RWPE2 (cell line): Measurements from ENCODE around the gene TOM1L1.

Source experiments
- ATAC-seq: fragments of 200-7000 bp; cut with Tn5 transposase; 3 replicates; pipeline ENCODE4 v1.9.1; 2021; ENCODE audit warnings: low read depth
- DNase-seq: peaks from one replicate; pipeline ENCODE4 v3.0.0-alpha.2; 2020; ENCODE audit warnings: low spot score
- H3K27ac ChIP-seq: fragments of 450-650 bp; 2 replicates; pipeline ENCODE4 v1.5.1; 2017; ENCODE audit warnings: mild to moderate bottlenecking; ENCODE audit not compliant: poor library complexity, severe bottlenecking
- H3K27me3 ChIP-seq: fragments of 250-450 bp; sonication (Bioruptor Pico); 2 replicates; pipeline ENCODE4 v1.5.1; 2021; ENCODE audit warnings: mild to moderate bottlenecking, moderate library complexity; ENCODE audit not compliant: insufficient read depth, poor library complexity, severe bottlenecking
- H3K36me3 ChIP-seq: fragments of 250-450 bp; sonication (Bioruptor Pico); 2 replicates; pipeline ENCODE4 v1.5.1; 2020; ENCODE audit warnings: low read depth, mild to moderate bottlenecking, moderate library complexity
- H3K4me1 ChIP-seq: fragments of 250-450 bp; sonication (Bioruptor Pico); 2 replicates; pipeline ENCODE4 v1.5.1; 2021; ENCODE audit warnings: mild to moderate bottlenecking, moderate library complexity; ENCODE audit not compliant: insufficient read depth, poor library complexity, severe bottlenecking
- H3K4me3 ChIP-seq: fragments of 250-450 bp; sonication (Bioruptor Pico); 2 replicates; pipeline ENCODE4 v1.5.1; 2021; ENCODE audit warnings: mild to moderate bottlenecking, moderate library complexity; ENCODE audit not compliant: severe bottlenecking
- H3K9me3 ChIP-seq: fragments of 250-450 bp; sonication (Bioruptor Pico); 2 replicates; pipeline ENCODE4 v1.5.1; 2021; ENCODE audit warnings: mild to moderate bottlenecking, moderate library complexity; ENCODE audit not compliant: severe bottlenecking
- TF ChIP-seq, protein P1 (sequence below): fragments of 450-650 bp; IDR thresholded peaks from one replicate; pipeline ENCODE4 v1.5.1; 2017; ENCODE audit warnings: mild to moderate bottlenecking, moderate library complexity; ENCODE audit not compliant: poor library complexity, severe bottlenecking

TOM1L1 gene

DNA sequence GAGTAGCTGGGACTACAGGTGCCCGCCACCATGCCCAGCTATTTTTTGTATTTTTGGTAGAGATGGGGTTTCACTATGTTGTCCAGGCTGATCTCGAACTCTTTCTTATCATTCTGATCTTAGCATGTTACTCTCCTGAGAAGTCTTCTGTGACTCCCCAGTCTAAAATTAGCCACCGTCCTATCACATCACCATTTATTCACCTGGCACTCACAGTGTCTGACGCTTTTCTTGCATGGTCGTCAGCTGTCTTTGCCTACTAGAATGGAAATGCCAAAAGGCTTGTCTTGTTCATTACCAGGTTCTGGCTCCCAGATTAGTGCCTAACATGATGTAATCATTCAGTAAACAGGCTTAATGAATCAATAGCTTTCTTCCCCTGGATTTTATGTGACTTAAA, 23.8 kb downstream of the TOM1L1 start:
- no peak for DNase-seq
- Histone ChIP-seq H3K4me3 (no peak overlapping the region), H3K9me3 (no peaks in the 10 kb centered on the region), H3K27ac (no peak overlapping the region), H3K27me3 (no peaks in the 10 kb centered on the region), H3K4me1 (no peaks in the 10 kb centered on the region), H3K36me3 (peaks cover 84% of the 10 kb centered on the region)
- TF ChIP-seq, protein P1, sequence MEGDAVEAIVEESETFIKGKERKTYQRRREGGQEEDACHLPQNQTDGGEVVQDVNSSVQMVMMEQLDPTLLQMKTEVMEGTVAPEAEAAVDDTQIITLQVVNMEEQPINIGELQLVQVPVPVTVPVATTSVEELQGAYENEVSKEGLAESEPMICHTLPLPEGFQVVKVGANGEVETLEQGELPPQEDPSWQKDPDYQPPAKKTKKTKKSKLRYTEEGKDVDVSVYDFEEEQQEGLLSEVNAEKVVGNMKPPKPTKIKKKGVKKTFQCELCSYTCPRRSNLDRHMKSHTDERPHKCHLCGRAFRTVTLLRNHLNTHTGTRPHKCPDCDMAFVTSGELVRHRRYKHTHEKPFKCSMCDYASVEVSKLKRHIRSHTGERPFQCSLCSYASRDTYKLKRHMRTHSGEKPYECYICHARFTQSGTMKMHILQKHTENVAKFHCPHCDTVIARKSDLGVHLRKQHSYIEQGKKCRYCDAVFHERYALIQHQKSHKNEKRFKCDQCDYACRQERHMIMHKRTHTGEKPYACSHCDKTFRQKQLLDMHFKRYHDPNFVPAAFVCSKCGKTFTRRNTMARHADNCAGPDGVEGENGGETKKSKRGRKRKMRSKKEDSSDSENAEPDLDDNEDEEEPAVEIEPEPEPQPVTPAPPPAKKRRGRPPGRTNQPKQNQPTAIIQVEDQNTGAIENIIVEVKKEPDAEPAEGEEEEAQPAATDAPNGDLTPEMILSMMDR = no peak
- ATAC-seq = no peak

DNA sequence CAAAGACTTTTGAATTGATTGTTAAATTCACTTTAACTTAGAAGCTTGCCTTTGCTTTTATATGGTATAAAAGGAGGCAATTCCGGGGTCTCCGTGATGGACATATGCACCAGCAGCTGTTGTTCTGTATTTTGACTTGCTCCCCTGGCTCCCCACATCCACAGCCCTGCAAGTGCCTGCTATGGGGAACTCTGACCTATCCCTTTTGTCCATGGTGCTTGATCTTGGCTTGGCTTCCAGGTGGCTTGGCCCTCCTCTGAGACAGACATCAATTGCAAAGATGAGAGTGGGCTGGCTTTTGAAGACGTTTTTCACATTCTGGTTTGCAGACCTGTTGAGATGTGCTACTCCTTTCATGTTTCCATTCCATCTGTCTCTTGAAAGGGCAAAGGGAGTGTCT, 26.9 kb downstream of the TOM1L1 start:
- ATAC-seq = no peak

DNA sequence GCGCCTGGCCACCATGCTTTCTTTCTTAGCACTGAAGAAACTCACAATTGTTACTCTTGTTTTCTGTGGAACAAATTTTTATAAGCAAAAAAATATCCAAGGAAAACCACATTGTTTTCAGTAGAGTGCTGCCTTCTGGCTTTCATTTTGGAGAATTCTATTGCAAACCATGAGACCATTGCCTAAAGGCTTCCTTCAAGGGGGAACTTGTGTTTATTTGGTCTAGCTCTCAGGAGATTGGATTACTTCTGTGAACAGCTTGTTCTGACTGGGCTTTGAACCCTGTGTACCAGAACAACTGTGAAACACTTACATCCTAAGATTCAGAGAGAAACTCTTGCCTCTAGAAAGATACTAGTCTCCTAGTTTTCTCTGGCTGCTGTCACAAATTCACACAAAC, 32.1 kb downstream of the TOM1L1 start:
- H3K27ac ChIP-seq = no peak overlapping the region
- TF ChIP-seq, protein P1 = no peak
- no peak for ATAC-seq
- DNase-seq = no peak
- H3K9me3 ChIP-seq = no peaks in the 10 kb centered on the region
- no peak overlapping the region for H3K4me3 ChIP-seq
- no peaks in the 10 kb centered on the region for H3K4me1 ChIP-seq
- H3K36me3 ChIP-seq = peaks cover 96% of the 10 kb centered on the region
- H3K27me3 ChIP-seq = no peaks in the 10 kb centered on the region

More for the DNA sequence above, 26.9 kb downstream of the TOM1L1 start:
- H3K4me1 ChIP-seq = no peaks in the 10 kb centered on the region
- no peak overlapping the region for H3K27ac ChIP-seq
- H3K36me3 ChIP-seq = peaks cover 84% of the 10 kb centered on the region
- H3K27me3 ChIP-seq = no peaks in the 10 kb centered on the region
- H3K9me3 ChIP-seq = no peaks in the 10 kb centered on the region
- TF ChIP-seq, protein P1 = no peak
- DNase-seq = no peak
- no peak overlapping the region for H3K4me3 ChIP-seq

DNA sequence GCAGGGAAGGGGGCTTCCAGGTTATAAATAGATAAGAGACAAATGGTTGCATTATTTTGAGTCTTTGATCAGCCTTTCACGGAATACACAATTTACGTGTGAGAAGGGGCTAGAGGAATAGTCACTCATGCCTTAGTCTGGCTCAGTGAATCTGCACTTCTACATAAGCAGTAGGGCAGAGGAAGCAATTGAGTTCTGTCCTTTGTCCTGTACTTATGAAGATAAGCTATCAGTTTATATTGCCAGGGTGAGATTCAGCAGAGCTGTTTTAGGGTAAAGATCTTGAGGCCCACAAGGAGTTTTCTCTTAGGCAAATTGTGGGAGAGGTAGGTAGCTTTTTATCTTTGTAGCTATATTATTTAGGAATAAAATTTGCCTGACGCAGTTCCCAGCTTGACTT, 33.3 kb downstream of the TOM1L1 start:
- no peaks in the 10 kb centered on the region for H3K27me3 ChIP-seq
- H3K36me3 ChIP-seq = peaks cover 95% of the 10 kb centered on the region
- ATAC-seq (no peak), DNase-seq (no peak)
- TF ChIP-seq, protein P1 = no peak
- H3K9me3 ChIP-seq = no peaks in the 10 kb centered on the region
- H3K27ac ChIP-seq = no peak overlapping the region
- H3K4me3 ChIP-seq = no peak overlapping the region
- H3K4me1 ChIP-seq = no peaks in the 10 kb centered on the region

DNA sequence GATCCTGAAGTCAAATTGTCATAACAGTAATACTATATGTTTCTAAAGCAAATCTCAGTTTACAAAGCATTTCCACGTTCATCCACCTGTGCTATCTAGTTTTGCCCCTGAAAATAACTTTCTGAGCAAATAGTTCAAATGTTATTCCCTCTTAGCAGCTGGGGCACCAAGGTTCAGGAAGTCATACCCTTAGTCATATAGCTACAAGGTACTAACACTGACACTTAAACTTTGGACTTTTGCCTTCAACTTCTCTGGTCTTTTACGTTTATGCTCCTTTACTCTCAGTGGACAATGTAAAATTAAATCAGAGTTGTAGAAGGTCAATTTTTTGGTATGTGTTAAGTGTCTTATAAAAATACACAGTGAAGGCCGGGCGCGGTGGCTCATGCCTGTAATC, 34.8 kb downstream of the TOM1L1 start:
- TF ChIP-seq, protein P1 = no peak
- peaks cover 95% of the 10 kb centered on the region for H3K36me3 ChIP-seq
- H3K9me3 ChIP-seq = no peaks in the 10 kb centered on the region
- DNase-seq (no peak), ATAC-seq (no peak)
- H3K27me3 ChIP-seq = no peaks in the 10 kb centered on the region
- H3K4me1 ChIP-seq = no peaks in the 10 kb centered on the region
- H3K27ac ChIP-seq = no peak overlapping the region
- H3K4me3 ChIP-seq = no peak overlapping the region
